Neuron (in vitro differentiated cells): ENCODE data around the gene CRYGN.

Experiments used
- H2AFZ ChIP-seq: one replicate; pipeline ENCODE4 v1.6.1; 2013; ENCODE audit warnings: low read depth, mild to moderate bottlenecking, inconsistent platforms, low read length, moderate library complexity
- H3K27me3 ChIP-seq: one replicate; pipeline ENCODE4 v1.6.1; 2013; ENCODE audit warnings: low read length; ENCODE audit not compliant: insufficient read depth
- H3K36me3 ChIP-seq: one replicate; pipeline ENCODE4 v1.6.1; 2013; ENCODE audit warnings: low read length; ENCODE audit not compliant: insufficient read depth
- H3K4me1 ChIP-seq: one replicate; pipeline ENCODE4 v1.6.1; 2013; ENCODE audit warnings: low read length; ENCODE audit not compliant: insufficient read depth
- H3K4me3 ChIP-seq: 2 replicates; pipeline ENCODE4 v1.5.1; 2013; ENCODE audit warnings: mild to moderate bottlenecking, low read length, moderate library complexity
- H3K9me3 ChIP-seq: one replicate; pipeline ENCODE4 v1.6.1; 2013; ENCODE audit warnings: low read length

The CRYGN gene

DNA sequence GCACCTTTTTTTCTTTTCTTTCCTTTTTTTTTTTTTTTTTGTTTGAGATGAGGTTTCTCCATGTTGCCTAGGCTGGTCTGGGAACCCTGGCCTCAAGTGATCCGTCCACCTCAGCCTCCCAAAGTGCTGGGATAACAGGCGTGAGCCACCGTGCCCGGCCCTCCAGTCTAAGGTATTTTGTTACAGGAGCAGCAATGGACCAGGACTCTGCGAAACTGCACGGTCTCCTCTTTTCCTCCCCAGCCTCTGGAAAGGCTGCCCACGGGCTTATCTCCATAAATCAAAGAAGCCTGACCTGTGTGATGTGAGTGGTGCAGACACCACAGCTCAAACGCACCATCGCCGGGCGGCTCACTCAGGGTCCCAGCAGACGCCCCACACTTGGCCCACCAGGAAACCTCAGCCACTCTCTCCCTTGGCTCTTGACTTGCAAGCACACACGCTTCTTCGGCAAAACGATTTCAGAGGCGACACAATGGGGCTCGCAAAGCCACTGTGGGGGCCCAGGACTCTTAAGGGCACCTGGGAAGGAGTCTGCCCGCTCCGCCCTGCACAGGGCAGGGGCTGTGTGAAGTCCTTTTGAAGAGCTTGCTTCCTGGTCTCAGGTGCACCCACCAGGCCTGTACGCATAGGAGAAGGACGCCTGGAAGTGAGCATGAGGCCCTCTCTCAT, 50.7 kb downstream of the CRYGN start:
- Histone ChIP-seq H3K27me3 (no peaks in the 10 kb centered on the region), H3K9me3 (no peaks in the 10 kb centered on the region), H2AFZ (no peak overlapping the region), H3K4me1 (no peaks in the 10 kb centered on the region), H3K4me3 (no peak overlapping the region), H3K36me3 (no peaks in the 10 kb centered on the region)

DNA sequence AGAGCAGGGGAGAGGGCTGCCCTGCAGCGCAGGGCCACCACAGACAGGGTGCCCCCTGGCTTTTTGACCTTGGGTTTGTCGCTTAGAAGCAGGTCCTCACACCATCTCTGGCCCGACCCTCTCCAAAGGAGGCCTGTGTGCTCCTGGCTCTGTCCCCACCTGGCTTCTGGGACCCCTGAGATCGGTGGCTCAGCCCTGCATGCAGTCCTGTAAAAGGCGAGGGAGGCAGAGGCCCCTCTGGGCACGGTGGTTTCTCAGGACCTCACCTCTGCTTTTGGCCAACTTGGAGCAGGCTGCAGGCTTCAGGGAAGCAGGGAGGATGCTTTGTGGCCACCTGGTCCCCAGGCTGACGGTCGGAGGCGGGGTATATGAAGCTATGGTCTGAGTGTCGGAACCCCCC, 51.5 kb downstream of the CRYGN start:
- Histone ChIP-seq H3K27me3 (no peaks in the 10 kb centered on the region), H3K4me3 (no peak overlapping the region), H3K36me3 (no peaks in the 10 kb centered on the region), H3K9me3 (no peaks in the 10 kb centered on the region), H2AFZ (no peak overlapping the region), H3K4me1 (no peaks in the 10 kb centered on the region)

DNA sequence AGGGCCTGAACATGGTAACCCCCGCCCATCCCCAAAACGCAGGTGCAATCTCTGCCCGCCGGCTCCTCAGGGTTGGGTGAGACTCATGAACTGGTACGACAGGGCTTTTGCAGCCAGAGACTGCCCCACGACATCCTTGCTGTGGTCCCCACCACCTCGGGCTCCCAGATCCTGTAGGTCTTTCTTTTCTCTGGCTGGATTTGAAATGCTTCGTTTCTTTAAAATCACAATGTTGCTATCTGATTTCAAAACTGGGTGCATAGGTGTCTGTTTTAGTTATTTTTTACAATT, 52.0 kb downstream of the CRYGN start:
- Histone ChIP-seq H3K27me3 (no peaks in the 10 kb centered on the region), H3K9me3 (no peaks in the 10 kb centered on the region), H3K4me1 (no peaks in the 10 kb centered on the region)

DNA sequence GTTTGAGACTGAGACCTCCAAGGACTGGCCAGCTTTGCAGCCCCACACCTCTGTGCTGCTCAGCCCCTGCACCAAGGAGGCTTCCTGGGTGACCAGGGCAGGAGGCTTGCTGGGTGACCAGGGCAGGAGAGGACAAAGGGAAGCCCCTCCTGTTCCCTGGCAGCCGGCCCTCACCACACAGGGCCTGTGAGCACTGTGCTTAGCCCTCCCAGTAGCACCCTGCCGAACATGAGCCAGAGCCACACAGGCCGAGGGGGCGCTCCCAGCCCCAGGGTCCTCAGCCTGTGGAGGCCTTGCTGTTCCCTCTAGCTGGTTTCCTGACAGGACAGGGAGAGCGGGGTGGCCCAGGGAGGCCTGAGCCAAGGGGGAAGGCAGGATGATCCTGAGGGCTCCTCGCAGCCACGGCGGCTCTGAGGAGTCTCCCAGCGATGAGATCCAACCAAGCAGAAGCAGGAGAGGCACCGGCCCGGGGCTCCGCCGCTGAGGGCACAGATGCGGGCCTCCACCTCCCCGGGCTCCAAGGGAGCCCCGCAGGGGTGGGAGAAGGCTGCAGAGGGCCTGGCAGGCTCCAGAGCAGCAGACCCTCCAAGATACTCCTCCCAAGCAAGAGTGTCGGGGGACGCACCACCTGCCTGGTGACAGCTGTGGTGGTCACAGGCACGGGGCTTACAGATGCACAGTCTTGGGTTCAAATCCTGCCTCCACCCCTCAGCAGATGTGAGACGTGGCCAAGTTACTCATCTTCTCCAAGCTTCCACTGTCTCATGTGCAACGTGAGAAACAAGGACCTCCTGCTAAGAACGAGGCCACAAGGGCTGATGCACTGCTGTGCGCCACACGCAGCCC, 52.6 kb downstream of the CRYGN start:
- no peaks in the 10 kb centered on the region for H3K9me3 ChIP-seq
- no peaks in the 10 kb centered on the region for H3K36me3 ChIP-seq
- H3K4me1 ChIP-seq: no peaks in the 10 kb centered on the region
- H3K27me3 ChIP-seq: no peaks in the 10 kb centered on the region
- no peak overlapping the region for H3K4me3 ChIP-seq
- no peak overlapping the region for H2AFZ ChIP-seq

More for the DNA sequence above, 52.0 kb downstream of the CRYGN start:
- Histone ChIP-seq H3K36me3 (no peaks in the 10 kb centered on the region), H2AFZ (no peak overlapping the region), H3K4me3 (no peak overlapping the region)

DNA sequence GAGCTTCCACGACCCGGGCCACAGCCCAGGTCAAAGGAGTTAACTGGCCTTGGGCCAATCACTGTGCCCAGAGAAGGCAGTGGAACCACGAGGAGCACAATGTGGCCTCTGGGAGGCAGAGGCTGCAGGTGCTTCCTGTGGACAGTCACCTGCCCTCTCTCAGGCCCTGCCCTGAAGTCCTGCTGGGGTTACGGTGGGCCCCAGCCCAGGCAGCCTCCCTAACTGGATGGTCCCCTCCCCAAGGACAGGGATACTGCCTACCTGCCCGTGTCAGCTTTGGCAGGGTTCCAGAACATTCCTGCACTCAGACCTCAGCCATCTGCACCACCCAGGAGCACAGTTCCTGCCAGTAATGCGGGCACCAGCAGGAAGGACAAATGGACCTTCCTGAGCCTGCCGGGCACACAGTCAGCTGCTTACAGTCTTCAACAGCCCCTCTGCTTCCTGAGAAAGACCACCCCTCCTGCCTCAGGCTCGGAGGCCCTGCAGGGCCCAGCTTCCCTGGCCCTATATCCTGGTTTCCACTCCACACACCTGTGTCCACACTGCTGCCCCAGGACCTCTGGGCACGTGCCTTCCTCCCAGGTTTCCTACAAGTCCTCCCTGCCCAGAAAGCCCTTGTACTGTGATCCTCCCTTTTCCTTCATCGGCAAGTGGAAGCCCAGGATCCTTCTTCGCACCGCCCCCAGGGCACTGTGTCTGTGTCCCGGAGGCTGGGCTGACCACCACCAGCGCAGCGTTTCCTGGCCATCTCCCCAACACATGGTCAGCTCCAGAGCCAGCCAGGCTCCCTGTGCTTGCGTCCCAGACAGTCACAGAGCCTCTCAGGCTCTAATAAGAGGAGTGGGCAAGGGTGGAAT, 53.4 kb downstream of the CRYGN start:
- H3K4me3 ChIP-seq: no peak overlapping the region
- no peaks in the 10 kb centered on the region for H3K9me3 ChIP-seq
- no peaks in the 10 kb centered on the region for H3K36me3 ChIP-seq
- H3K4me1 ChIP-seq: no peaks in the 10 kb centered on the region
- H2AFZ ChIP-seq: no peak overlapping the region
- no peaks in the 10 kb centered on the region for H3K27me3 ChIP-seq

DNA sequence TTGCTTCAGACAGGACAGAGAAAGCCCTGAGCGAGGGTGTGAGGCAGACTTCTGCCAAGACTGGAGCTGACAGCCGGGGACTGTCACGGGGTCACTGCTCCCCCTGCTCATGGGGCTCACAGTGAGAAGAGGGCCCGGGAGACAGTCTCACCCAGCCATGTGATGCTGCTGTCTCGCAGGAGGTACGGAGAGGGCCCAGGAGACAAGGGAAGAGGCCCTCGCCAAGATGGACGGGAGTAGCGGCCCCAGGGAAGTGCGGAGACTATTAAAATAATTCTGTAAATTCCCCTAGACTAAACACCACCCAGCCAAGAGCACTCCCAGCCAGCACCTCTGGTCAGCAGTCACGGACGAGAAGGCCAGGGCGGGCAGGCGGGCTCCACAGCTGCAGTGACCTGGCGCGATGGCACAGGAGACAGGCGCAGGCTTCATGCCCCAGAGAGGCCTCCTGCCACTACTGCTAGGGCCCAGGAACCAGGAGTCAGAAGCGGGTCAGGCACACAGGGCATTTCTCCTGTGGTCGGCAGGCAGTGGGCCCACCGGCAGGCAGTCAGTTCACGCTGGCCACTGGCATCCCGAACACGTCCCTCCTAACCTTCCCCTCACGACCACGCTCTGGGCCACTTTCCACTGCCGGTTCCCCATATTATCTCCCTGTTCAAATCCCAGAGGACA, 54.2 kb downstream of the CRYGN start:
- H3K9me3 ChIP-seq: no peaks in the 10 kb centered on the region
- no peak overlapping the region for H3K4me3 ChIP-seq
- H3K4me1 ChIP-seq: no peaks in the 10 kb centered on the region
- no peak overlapping the region for H2AFZ ChIP-seq
- H3K36me3 ChIP-seq: no peaks in the 10 kb centered on the region
- no peaks in the 10 kb centered on the region for H3K27me3 ChIP-seq

DNA sequence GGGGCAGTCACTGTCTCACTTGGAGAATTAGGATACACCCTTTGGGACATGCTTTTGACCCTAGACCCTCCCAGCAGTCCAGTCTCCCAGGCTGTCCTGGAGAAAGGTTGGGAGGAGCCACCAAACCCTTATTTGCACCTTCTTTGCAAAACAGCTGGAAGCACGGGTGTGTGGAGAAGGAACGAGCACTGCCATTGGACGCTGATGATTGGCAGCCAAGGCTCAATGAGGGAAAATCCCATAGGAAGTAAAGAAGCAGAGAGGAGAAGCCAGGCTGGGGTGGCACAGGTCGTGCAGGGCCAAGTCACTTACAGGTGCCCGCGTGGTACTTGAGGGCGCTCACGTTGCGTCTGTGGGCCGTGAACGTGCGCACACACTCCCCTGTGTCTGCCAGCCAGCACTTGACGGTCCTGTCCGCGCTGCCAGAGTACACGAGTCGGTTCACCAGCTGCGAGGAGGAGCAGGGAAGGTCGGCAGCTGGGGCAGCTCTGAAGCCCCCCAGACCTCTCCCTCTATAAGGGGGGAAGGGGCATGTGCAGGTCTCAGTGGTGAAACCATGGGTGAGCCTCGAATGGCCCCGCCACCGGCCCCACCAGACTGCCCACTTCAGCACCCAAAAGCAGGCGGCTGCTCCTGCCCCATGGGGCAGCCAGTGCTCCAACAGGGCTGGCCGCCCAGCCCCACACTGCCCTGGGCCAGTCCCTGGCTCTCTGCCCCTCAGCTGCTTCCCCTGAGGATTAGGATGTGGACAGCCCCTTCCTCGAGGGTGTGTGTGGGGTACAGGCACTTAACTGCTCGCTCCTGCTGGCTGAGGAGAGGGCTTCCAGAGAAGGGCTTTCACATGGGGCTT, 54.9 kb downstream of the CRYGN start:
- Histone ChIP-seq H3K27me3 (no peaks in the 10 kb centered on the region), H3K36me3 (no peaks in the 10 kb centered on the region), H3K4me3 (no peak overlapping the region), H3K4me1 (no peaks in the 10 kb centered on the region), H3K9me3 (no peaks in the 10 kb centered on the region), H2AFZ (no peak overlapping the region)

DNA sequence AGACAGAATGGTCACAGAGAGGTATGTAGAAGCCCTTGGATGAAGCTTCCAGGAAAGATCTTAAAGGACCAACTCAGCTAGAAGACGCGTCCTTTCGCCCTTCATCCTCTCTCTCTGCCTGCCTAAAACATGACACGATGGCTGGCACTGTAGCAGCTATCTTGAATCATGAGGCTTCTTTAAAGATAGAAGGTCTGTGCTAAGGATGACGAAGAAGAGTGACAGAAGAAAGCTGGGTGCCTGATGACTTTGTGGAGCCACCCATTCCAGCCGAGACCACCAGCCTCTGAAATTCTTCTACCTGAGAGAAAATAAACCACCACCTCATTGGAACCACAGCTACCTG, 55.6 kb downstream of the CRYGN start:
- no peaks in the 10 kb centered on the region for H3K27me3 ChIP-seq
- H3K4me1 ChIP-seq: no peaks in the 10 kb centered on the region
- H3K36me3 ChIP-seq: peaks cover 5% of the 10 kb centered on the region
- no peak overlapping the region for H3K4me3 ChIP-seq
- H3K9me3 ChIP-seq: no peaks in the 10 kb centered on the region
- no peak overlapping the region for H2AFZ ChIP-seq

DNA sequence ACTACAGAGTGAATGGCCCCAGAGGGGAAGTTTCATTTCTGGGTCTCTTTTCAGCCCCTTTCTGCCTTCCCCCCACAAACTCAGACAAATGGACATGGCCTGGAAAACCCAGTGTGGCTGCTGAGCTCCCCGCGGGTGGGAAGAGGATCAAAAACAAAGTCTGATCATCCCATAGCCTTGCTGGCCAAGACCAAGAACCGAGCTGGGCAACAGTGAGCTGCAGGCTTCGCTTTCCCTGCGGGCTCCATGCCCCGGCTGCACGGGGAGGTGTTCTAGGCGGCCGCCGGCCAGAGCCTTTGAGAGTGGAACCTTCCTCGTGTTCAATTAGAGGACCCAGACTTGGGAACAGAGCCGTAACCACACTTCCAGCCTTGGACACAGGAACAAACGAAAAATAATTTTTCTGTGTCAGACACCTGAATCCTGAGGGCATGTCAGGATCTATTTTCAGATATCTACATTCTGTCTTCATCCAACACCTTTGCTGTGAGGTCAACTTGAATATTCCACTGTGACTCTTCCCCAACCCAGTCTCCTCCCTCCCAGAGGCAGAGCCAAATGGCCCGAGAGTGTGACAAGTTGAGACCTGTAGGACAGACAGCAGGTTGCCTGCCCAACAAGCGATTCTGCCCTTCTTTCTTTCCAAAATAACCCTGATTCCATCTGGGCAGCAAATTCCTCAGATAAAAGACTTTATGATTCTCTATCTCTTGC, 56.1 kb downstream of the CRYGN start:
- Histone ChIP-seq H3K9me3 (no peaks in the 10 kb centered on the region), H3K4me1 (no peaks in the 10 kb centered on the region), H3K36me3 (peaks cover 9% of the 10 kb centered on the region), H3K27me3 (no peaks in the 10 kb centered on the region), H2AFZ (no peak overlapping the region), H3K4me3 (no peak overlapping the region)

DNA sequence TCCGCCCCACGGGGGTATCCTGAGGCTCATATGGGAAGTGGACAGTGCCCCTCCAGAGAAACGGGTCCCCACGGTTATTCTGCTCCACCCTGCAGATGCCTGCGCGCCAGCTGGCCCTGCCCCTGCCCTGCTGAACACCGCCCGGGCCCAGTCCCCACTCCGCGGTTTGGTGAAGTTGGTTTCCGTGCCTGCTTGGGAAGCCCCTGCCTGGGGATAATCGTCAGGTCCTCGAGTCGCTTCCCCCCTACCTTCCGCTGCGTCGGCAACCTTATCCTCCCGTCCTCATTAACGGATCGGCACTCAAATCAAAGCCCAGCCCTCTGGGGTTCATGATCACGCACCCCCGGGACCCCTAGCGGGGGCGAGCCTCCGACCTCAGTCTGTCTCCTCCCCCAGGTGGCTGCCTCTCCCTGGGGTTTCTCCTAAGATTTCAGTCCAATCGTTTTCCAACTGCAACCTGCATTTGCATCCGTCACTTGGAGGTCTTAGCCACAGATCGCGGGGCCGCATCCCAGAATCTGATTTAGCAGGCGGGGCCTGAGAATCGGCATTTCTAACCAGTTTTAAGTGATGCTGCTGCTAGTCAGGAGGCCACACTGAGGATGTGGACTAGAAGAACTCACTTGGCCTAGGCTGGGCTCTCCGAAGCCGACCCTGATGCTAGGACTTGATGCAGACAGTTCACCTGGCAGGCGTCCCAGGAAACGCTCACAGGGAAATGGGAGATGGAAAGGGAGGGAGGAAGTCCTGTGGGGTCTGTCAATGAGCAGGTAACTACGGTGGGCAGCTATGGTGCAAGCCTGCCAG, 57.7 kb downstream of the CRYGN start:
- H3K4me1 ChIP-seq: no peaks in the 10 kb centered on the region
- H3K36me3 ChIP-seq: peaks cover 20% of the 10 kb centered on the region
- H2AFZ ChIP-seq: no peak overlapping the region
- no peaks in the 10 kb centered on the region for H3K27me3 ChIP-seq
- H3K9me3 ChIP-seq: no peaks in the 10 kb centered on the region
- H3K4me3 ChIP-seq: no peak overlapping the region

DNA sequence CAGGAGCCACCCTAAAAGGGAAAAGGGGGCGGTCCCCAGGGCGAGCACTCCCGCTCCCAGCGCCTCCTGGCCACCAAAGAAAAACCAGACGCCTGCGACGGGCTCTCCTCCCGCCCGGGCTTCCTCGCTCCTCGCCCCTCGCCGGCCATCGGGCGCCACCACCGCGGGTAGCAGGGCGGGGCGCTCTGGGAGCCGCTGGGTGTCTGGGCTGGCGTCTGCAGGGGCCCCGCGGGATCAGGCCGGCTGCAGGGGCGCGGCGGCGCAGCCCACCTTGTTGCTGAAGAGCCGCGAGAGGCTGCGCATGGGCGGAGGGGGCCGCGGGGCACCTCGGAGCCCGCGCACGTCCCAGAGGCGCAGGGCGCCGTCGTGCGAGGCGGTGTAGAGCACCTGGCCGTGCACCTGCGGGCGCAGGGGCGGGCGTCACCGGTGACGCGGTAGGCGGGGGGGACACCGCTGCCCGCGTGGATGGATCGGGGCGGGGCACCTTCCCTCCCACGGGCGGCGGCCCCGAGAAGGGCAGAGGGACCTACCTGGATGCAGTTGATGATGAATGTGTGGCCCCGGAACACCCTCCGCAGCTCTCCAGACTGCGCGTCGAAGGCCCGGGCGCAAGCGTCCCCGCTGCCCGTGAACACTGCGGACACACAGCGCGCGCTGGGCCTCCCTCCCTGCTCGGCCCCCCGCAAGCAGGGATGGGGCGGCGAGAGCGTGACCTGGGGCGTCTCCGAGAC, 58.4 kb downstream of the CRYGN start:
- Histone ChIP-seq H3K27me3 (no peaks in the 10 kb centered on the region), H3K4me3 (no peak overlapping the region), H3K4me1 (no peaks in the 10 kb centered on the region), H3K9me3 (no peaks in the 10 kb centered on the region), H2AFZ (no peak overlapping the region), H3K36me3 (peaks cover 28% of the 10 kb centered on the region)
